Measurements from ENCODE around the gene CC2D1A.

CC2D1A gene

DNA sequence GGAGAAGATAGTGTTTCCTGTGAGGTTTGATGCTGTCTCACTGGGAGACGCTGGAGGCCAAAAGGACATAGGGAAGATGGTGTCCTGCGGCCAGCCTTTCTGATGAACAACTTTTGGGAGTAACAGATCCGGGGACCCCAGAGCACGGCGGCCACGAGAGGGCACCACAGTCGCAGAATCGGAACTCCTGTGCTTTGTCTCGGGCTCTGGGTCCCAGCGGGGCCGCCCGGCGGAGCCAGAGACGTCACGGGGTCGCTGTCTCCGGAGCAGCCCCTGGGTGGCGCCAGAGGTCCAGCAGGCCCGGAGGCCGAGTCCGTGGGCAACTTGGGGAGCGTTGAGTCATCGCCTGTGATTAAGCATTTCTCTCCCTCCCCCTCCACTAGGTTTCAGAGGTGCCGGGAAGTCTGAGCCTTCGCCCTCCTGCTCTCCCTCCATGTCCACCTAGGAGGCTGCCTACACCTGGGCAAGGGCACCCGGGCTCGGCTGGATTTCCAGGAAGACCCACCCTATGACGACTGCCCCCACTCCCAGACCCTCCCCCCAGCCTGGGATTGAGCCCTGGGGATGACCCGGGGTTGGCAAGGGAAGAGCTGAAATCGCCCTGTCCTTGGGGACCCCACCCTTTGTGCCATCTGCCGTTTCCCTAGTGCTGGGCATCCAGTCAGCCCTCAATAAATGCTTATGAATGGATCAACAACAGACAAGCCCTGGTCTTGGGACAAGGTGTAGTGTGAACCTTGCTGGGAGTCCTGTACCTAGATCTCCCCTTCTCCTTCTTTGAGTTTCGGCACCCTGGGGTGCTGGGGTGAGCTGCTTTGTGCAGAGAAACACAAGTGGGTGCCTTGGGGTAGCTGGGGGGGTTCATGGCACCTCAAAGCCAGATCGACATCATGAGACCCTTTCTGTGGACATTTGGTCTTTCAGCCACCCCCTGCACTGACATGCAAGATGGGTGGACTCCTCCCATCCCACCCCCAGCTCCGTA, 25.6 kb upstream of the CC2D1A start:
- no peaks in the 10 kb centered on the region for H3K9me3 ChIP-seq (ENCODE audit: insufficient read depth, low read length)
- H3K27me3 ChIP-seq (ENCODE audit: insufficient read depth, insufficient read length): peaks cover 15% of the 10 kb centered on the region
- H3K36me3 ChIP-seq (ENCODE audit: insufficient read depth, insufficient read length, low read length): no peaks in the 10 kb centered on the region
- H3K9ac ChIP-seq (ENCODE audit: insufficient read length, low read depth): peak overlapping the region; percentile 1
- peak; percentile 95 for DNase-seq (ENCODE audit: low read depth, low spot score)
- H3K4me3 ChIP-seq (ENCODE audit: insufficient read length, low read depth): peak overlapping the region; percentile 0
- peaks cover 41% of the 10 kb centered on the region for H3K4me1 ChIP-seq (ENCODE audit: insufficient read depth, insufficient read length)
- TF ChIP-seq YY1 (IDR thresholded peaks at IDR 0.05; ENCODE audit: insufficient read depth, insufficient read length) (no peak), SUZ12 (IDR thresholded peaks at IDR 0.05; ENCODE audit: extremely low read depth, insufficient read depth, insufficient read length) (no peak), ZNF274 (IDR thresholded peaks at IDR 0.05; ENCODE audit: low read depth, low read length) (no peak)

DNA sequence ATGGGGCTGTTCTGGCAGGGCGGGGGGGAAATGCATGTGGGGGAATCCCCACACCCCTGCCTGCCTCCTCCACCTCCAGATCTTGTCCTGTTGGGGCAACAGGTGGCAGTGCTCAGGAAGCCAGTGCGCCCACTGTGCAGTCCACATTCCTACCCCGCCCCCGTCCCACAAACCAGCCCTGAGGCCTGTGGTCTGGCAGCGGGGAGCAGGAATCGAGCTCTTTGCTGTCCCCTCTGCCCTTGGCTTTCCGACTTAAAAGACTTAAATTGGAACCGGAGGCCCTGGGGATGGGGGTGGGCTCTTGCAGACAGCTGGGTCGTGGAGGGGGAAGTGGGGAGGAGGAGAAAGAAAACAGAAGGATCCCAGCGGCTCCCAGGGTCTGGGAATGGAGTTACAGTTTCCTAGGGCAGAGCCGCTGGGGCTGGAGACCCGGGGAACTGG, 24.7 kb upstream of the CC2D1A start:
- Histone ChIP-seq H3K9me3 (ENCODE audit: insufficient read depth, low read length) (no peaks in the 10 kb centered on the region), H3K36me3 (ENCODE audit: insufficient read depth, insufficient read length, low read length) (no peaks in the 10 kb centered on the region), H3K27me3 (ENCODE audit: insufficient read depth, insufficient read length) (peaks cover 10% of the 10 kb centered on the region), H3K4me1 (ENCODE audit: insufficient read depth, insufficient read length) (peaks cover 41% of the 10 kb centered on the region), H3K4me3 (ENCODE audit: insufficient read length, low read depth) (peak overlapping the region; percentile 5), H3K9ac (ENCODE audit: insufficient read length, low read depth) (peak overlapping the region; percentile 74)
- TF ChIP-seq YY1 (IDR thresholded peaks at IDR 0.05; ENCODE audit: insufficient read depth, insufficient read length) (no peak), SUZ12 (IDR thresholded peaks at IDR 0.05; ENCODE audit: extremely low read depth, insufficient read depth, insufficient read length) (no peak), ZNF274 (IDR thresholded peaks at IDR 0.05; ENCODE audit: low read depth, low read length) (no peak)
- DNase-seq (ENCODE audit: low read depth, low spot score): peak; percentile 83

DNA sequence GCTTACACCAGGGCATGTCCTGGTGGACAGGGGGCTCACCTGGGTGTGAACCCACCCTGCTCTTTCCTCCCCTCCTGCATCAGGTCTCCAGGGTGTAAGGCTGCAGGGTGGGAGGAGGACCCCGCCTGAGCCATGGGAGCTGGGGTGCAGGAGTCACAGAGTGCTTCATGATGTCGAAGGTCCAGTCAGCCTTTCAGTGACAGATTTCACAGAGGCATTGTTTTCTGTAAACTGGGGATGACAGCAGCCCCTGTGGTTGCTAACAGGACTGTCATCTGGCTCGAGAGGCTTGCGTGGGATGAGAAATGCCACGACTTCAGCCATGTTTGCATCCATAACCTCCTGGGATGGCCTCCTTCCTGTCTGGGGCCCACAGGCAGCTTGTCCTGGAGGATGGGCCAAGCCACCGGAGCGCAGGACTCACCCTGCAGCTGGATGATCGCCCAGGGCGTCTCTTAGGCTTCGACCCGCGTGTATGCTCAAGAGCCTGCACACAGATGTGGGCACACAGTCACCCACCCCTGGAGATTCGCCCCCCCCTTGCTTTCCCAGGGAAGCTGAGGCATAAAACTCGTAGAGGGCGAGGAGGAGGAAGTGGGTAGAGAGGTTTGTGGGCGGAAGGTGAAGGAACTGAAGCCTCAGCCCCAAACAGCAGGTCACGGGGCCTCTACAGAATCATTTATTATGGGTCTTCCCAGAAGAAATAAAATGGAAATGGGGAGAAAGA, 24.1 kb upstream of the CC2D1A start:
- peak overlapping the region; percentile 74 for H3K9ac ChIP-seq (ENCODE audit: insufficient read length, low read depth)
- H3K27me3 ChIP-seq (ENCODE audit: insufficient read depth, insufficient read length): peaks cover 5% of the 10 kb centered on the region
- H3K9me3 ChIP-seq (ENCODE audit: insufficient read depth, low read length): no peaks in the 10 kb centered on the region
- DNase-seq (ENCODE audit: low read depth, low spot score): no peak
- peak overlapping the region; percentile 5 for H3K4me3 ChIP-seq (ENCODE audit: insufficient read length, low read depth)
- H3K36me3 ChIP-seq (ENCODE audit: insufficient read depth, insufficient read length, low read length): no peaks in the 10 kb centered on the region
- peaks cover 37% of the 10 kb centered on the region for H3K4me1 ChIP-seq (ENCODE audit: insufficient read depth, insufficient read length)
- no peak for TF ChIP-seq YY1 (IDR thresholded peaks at IDR 0.05; ENCODE audit: insufficient read depth, insufficient read length)

DNA sequence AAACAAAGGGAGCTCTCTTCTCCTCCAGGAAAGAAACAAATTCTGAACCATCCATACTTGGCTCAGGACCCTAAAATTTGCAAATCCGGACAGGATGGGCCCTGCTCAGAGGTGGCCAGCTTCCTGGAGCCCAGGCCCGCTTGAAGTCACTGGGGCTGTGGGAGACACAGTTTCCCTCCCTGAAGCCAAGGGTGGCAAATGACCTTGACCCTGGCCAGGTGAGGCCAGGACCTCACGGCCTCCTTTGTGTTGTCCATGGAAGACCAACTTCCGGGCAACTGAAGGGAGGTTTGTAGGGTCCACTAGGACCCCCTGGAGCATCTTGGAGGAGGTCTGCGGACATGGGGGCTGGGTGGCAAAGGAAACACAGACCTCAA, 23.6 kb upstream of the CC2D1A start:
- Histone ChIP-seq H3K27me3 (ENCODE audit: insufficient read depth, insufficient read length) (peaks cover 2% of the 10 kb centered on the region), H3K36me3 (ENCODE audit: insufficient read depth, insufficient read length, low read length) (no peaks in the 10 kb centered on the region), H3K9ac (ENCODE audit: insufficient read length, low read depth) (no peak overlapping the region), H3K4me1 (ENCODE audit: insufficient read depth, insufficient read length) (peaks cover 38% of the 10 kb centered on the region), H3K9me3 (ENCODE audit: insufficient read depth, low read length) (no peaks in the 10 kb centered on the region), H3K4me3 (ENCODE audit: insufficient read length, low read depth) (no peak overlapping the region)
- DNase-seq (ENCODE audit: low read depth, low spot score): no peak
- no peak for TF ChIP-seq ZNF274 (IDR thresholded peaks at IDR 0.05; ENCODE audit: low read depth, low read length)
- TF ChIP-seq SUZ12 (IDR thresholded peaks at IDR 0.05; ENCODE audit: extremely low read depth, insufficient read depth, insufficient read length): no peak
- no peak for TF ChIP-seq YY1 (IDR thresholded peaks at IDR 0.05; ENCODE audit: insufficient read depth, insufficient read length)

DNA sequence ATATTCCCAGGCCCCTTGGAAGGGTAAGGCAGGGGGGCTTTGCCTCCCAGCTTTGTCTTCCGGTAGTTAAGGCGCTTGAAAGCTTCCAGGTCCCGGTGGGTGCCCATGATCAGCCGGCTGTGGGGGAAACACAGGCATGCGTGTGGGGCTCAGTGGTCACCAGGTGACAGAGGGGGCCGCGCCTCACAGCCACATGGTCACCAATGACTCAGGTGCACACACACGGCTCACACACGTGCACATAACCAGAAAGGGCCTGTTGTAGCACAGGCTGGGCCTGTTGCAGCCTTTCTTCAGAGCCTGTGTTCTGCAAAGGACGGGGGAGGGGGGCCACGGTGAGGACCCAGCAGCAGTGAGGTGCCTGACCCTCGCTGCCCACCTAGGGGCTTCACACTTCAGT, 23.2 kb upstream of the CC2D1A start:
- peaks cover 38% of the 10 kb centered on the region for H3K4me1 ChIP-seq (ENCODE audit: insufficient read depth, insufficient read length)
- H3K9ac ChIP-seq (ENCODE audit: insufficient read length, low read depth): peak overlapping the region; percentile 51
- no peaks in the 10 kb centered on the region for H3K36me3 ChIP-seq (ENCODE audit: insufficient read depth, insufficient read length, low read length)
- TF ChIP-seq ZNF274 (IDR thresholded peaks at IDR 0.05; ENCODE audit: low read depth, low read length) (no peak), YY1 (IDR thresholded peaks at IDR 0.05; ENCODE audit: insufficient read depth, insufficient read length) (no peak), SUZ12 (IDR thresholded peaks at IDR 0.05; ENCODE audit: extremely low read depth, insufficient read depth, insufficient read length) (no peak)
- H3K9me3 ChIP-seq (ENCODE audit: insufficient read depth, low read length): no peaks in the 10 kb centered on the region
- no peak for DNase-seq (ENCODE audit: low read depth, low spot score)
- no peak overlapping the region for H3K4me3 ChIP-seq (ENCODE audit: insufficient read length, low read depth)
- peaks cover 2% of the 10 kb centered on the region for H3K27me3 ChIP-seq (ENCODE audit: insufficient read depth, insufficient read length)

GRCh38 chr19:13883516-13884064, 22.4 kb upstream of the CC2D1A start:
- no peak overlapping the region for H3K9ac ChIP-seq (ENCODE audit: insufficient read length, low read depth)
- no peak for DNase-seq (ENCODE audit: low read depth, low spot score)
- H3K4me1 ChIP-seq (ENCODE audit: insufficient read depth, insufficient read length): peaks cover 40% of the 10 kb centered on the region
- no peak overlapping the region for H3K4me3 ChIP-seq (ENCODE audit: insufficient read length, low read depth)
- no peaks in the 10 kb centered on the region for H3K36me3 ChIP-seq (ENCODE audit: insufficient read depth, insufficient read length, low read length)
- H3K9me3 ChIP-seq (ENCODE audit: insufficient read depth, low read length): no peaks in the 10 kb centered on the region
- no peak for TF ChIP-seq ZNF274 (IDR thresholded peaks at IDR 0.05; ENCODE audit: low read depth, low read length)
- TF ChIP-seq SUZ12 (IDR thresholded peaks at IDR 0.05; ENCODE audit: extremely low read depth, insufficient read depth, insufficient read length): no peak
- no peak for TF ChIP-seq YY1 (IDR thresholded peaks at IDR 0.05; ENCODE audit: insufficient read depth, insufficient read length)
- H3K27me3 ChIP-seq (ENCODE audit: insufficient read depth, insufficient read length): peaks cover 2% of the 10 kb centered on the region

All from NT2/D1 (cell line).